Uterus (tissue), 2 donors: ENCODE data around the gene SFT2D3.

ENCODE experiments used
- POLR2A ChIP-seq, 2 donors: fragments of 450-650 bp; IDR thresholded peaks; one replicate each; pipeline ENCODE4 v1.6.1; 2016; ENCODE audit warnings: antibody characterized with exemption in 2 of 2, mild to moderate bottlenecking in 1 of 2, moderate library complexity in 1 of 2
- TF ChIP-seq, protein P1 (sequence below), 4 experiments: fragments of 200-600 bp in 2 of 4; fragments of 450-650 bp in 2 of 4; sonication (generic) in 2 of 4; IDR thresholded peaks; one replicate each; pipeline ENCODE4 v1.5.1; 2016 to 2019; ENCODE audit warnings: antibody characterized with exemption in 4 of 4, mild to moderate bottlenecking in 2 of 4, moderate library complexity in 1 of 4

DNA sequence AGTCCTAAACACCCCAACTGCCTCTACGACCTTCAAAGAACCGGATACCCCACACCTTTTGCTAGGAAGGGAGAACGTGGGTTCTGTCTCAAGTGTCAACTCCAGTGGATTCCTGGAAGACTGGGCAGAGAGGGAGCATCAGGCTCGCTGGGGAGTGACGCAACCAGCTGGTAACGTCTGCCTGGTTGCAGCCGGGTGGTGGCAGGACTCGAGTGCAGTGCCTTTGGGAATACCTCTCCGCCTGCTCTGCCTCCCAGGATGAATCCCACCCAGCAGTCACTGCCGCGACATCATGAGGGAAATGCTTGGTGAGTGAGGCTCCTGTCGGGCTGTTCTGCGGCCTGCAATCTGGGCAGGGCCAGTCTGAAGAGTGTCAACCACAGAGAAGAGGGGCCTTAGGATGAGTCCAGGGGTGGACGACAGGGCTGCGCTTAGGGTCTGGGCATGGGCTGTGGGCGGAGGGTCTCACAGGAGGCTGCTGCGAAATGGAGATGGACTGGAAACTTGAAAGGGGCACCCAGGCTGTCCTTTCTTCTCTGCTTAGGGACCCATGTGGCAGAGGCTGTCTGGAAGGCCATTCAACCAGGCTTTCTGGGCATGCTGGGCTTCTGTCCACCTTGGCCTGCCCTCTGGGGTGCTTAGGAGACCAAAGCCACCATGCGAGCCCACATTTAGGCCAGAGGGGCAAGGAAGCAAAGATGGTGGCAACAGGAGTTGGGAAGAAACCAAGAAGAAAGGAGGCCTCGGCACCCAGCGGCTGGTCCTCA, 42.5 kb upstream of the SFT2D3 start:
- TF ChIP-seq, protein P1, sequence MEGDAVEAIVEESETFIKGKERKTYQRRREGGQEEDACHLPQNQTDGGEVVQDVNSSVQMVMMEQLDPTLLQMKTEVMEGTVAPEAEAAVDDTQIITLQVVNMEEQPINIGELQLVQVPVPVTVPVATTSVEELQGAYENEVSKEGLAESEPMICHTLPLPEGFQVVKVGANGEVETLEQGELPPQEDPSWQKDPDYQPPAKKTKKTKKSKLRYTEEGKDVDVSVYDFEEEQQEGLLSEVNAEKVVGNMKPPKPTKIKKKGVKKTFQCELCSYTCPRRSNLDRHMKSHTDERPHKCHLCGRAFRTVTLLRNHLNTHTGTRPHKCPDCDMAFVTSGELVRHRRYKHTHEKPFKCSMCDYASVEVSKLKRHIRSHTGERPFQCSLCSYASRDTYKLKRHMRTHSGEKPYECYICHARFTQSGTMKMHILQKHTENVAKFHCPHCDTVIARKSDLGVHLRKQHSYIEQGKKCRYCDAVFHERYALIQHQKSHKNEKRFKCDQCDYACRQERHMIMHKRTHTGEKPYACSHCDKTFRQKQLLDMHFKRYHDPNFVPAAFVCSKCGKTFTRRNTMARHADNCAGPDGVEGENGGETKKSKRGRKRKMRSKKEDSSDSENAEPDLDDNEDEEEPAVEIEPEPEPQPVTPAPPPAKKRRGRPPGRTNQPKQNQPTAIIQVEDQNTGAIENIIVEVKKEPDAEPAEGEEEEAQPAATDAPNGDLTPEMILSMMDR (IDR thresholded peaks at IDR 0.05) = no peak
- no peak for TF ChIP-seq POLR2A (IDR thresholded peaks at IDR 0.05)
